HG03521 (cell line): Measurements from ENCODE around the gene C1QTNF12.

ENCODE experiments used
- ATAC-seq: cut with Tn5 transposase; IDR thresholded peaks from one replicate; pipeline ENCODE4 v1.9.1; 2021; ENCODE audit warnings: mild to moderate bottlenecking, moderate library complexity; ENCODE audit not compliant: unreplicated experiment

Gene C1QTNF12

DNA sequence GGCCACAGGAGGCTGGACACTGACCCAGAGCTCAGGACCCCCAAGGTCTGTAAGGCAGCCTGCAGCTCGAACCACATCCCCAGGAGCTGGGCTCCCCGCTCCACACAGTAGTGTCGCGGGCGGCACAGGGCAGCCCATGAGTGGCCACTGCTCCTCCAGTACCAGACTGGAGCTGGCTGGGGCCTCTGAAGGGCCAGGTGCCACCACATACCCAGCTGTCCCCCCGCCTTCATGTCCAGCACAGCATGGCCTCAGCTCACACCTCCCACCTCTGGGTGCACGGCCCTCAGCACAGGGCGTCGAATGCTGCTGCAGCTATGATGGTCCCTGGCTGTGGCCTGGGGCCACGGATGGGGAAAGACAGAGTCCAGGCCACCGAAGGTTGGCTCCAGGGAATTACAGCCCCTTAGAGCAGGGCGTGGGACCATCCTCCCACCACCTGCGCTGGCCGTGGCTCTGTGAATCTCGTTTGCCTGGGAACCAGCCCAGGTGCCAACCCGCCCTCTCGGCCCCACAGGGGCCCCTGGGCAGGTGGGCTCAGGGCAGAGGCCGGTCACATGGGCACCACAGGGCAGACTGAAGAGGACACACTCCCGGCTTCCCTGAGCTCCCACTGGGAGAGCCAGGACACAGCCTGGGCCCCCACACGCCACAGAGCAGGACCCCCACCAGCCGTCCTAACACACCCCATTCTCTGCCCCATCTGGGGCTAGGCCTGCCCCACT, 30.5 kb downstream of the C1QTNF12 start:
- no peak for ATAC-seq

DNA sequence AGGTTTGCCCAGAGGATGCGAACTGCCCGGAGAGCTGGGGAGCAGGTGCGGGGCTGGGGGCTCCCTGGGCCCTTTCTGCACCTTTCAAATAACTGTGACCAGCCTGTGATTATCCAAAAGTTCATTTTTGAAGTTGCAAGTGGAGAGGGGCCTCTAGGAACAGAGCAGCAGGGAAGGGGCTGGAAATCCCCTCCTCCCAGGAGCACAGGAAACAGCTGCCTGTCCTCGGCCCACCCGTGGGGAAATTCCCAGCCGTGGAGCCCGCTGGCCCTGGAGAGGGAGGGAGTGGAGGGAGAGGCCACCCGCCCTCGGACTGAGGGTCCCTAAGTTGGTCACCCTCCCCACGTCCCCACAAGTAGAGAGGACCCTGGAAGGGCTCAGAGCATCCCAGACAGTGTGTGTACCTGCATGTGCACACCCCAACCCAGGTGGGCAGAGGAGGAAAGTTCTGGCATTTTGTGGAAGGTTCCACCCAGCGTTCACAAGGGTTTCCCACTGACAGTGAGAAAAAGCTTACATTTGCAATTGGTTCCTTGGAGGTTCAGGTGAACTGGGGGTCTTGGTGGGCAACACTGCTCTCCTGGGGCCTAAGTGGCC, 31.3 kb downstream of the C1QTNF12 start:
- ATAC-seq = no peak

GRCh38 chr1:1213345-1214265, 32.9 kb downstream of the C1QTNF12 start, which contains the start of gene TNFRSF4:
TNFRSF4 (minus strand) TSS chr1:1214153; CDS start chr1:1214127, 26 bp downstream.
- no peak for ATAC-seq

GRCh38 chr1:1212780-1213344, 33.7 kb downstream of the C1QTNF12 start:
- no peak for ATAC-seq

- no peak for ATAC-seq
Observed at GRCh38 chr1:1211541-1212441, 34.7 kb downstream of the C1QTNF12 start.

- ATAC-seq = no peak
Observed at GRCh38 chr1:1210726-1211540, 35.6 kb downstream of the C1QTNF12 start.

DNA sequence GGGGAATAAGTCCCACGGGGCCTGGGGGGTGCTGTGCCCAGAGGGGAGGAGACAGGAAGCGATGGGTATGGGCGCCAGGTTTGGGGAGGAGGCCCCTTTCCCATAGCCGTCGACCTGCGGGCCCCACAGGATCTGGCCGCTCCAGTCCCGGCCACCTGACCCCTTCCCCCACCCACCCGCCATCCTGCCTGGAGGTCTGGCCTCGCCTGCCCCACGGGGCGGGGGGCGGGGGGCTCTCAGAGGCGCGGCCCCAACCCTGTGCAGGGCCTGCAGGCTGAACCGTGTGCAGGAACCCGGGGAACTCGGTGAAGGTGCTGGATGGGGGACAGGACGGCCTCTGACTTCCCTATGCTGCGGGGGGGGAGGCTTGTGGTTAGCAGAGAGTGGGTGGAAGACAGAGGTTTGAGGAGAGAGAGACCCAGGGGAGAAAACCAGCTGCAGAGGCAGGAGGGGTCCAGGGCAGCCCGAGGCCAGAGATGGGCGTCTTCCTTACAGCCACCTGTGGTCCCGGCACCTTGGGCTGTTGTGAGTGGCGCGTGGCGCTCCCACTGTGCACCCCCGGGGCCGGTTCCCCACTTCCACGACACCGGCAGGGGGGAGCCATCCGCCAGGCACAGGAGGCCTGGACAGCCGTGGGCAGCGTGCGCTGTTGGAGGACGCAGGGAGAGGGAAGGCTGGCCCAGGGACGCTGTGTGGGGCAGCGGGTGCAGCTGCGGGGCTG, 37.6 kb downstream of the C1QTNF12 start:
- ATAC-seq = no peak

- no peak for ATAC-seq
Observed at GRCh38 chr1:1207571-1207892, 39.0 kb downstream of the C1QTNF12 start.

GRCh38 chr1:1206966-1207531, 39.5 kb downstream of the C1QTNF12 start:
- no peak for ATAC-seq

GRCh38 chr1:1206376-1206965, 40.1 kb downstream of the C1QTNF12 start, which contains the start of gene TNFRSF18:
TNFRSF18 (minus strand) TSS chr1:1206592; CDS start chr1:1206571, 21 bp downstream.
- ATAC-seq = no peak

DNA sequence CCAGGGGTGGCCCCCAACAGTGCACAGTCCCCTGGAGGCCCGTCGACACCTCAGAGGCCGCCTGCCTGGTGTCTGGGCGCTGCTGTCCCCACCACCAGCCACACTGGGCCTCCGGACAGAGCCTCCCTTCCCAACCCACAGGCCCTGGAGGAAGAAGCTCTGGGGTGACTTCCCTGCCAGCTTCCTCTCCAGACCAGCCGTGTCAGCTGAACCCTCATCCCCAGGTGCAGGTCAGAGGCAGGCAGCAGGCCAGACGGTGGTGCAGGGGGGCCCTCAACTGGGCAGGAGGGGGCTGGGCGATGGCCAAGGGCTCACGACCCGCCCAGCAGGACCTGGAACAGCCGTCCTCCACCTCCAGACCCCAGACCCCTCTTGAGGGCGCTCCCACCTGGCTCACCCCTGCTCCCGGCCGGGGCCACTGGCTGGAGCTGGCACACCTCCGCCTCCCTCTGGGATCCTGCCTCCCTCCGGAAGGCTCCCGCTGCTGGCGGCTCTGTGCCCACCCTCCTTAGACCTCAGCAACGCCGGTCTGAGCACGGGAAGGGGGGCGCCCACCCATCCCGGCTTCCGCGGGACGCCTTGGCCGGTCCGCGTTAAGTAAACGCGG, 40.6 kb downstream of the C1QTNF12 start:
- ATAC-seq = no peak

DNA sequence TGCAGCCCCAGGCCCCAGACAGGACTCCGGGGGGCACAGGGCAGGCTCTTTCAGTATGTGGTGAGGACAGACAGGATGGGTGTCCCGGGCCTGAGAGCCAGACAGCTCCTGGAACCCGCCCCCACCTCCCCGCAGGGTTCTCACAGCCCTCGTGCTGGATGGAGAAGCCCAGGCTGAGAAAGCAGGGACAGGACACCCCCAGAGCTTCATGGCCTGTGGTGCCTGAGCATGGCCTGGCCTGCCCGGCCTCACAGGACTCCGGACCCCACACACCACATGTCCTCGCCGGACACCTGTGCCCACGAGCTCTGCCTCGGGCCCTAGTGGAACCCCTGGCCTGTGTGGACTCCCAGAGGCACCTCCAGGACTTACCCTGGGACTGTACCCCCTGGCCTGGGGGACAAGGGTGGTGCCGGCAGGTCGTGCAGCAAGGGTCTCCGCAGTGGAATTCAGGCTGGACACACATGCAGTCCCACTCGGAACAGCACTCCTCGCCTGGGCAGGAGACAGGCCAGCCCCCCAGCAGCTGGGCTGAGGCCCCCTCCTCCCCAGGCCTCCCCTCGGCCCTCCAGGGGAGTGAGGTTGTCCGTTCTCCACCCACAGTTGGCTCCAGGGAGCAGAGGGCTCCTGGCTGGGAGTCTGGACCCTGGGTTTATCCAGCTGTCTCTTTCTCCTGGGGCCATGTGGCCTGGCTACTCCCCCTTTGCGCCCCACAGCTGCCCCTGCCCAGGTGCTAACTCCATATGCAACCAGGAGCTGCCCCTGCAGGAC, 41.3 kb downstream of the C1QTNF12 start:
- ATAC-seq = no peak

GRCh38 chr1:1204425-1204920, 42.0 kb downstream of the C1QTNF12 start:
- no peak for ATAC-seq

- ATAC-seq = no peak
Observed at GRCh38 chr1:1203561-1204424, 42.7 kb downstream of the C1QTNF12 start.

- no peak for ATAC-seq
Observed at GRCh38 chr1:1202831-1203560, 43.5 kb downstream of the C1QTNF12 start.
